Sigmoid colon (tissue), 7 donors: ENCODE measurements around the gene CSNK1A1L. TPM values are rescaled to one million over a fixed set of nuclear protein-coding genes. Genes with fewer than 3 reads are reported as not detected.

Experiments used
- DNase-seq: peaks from one replicate; pipeline ENCODE4 v3.0.0-alpha.2; 2019
- H3K27ac ChIP-seq, 4 donors: fragments of 200-600 bp; sonication (generic); one replicate each; pipeline ENCODE4 v1.5.1; 2016 to 2019; ENCODE audit warnings: mild to moderate bottlenecking in 1 of 4
- H3K27me3 ChIP-seq, 3 donors: fragments of 200-600 bp; sonication (generic); one replicate each; pipeline ENCODE4 v1.5.1; 2019; ENCODE audit warnings: mild to moderate bottlenecking in 1 of 3
- H3K36me3 ChIP-seq, 4 donors: fragments of 200-600 bp; sonication (generic); one replicate each; pipeline ENCODE4 v1.5.1; 2016 to 2019
- H3K4me1 ChIP-seq, 4 donors: fragments of 200-600 bp; sonication (generic); one replicate each; pipeline ENCODE4 v1.5.1; 2017 to 2019
- H3K4me3 ChIP-seq, 4 donors: fragments of 200-600 bp; sonication (generic); one replicate each; pipeline ENCODE4 v1.5.1; 2017 to 2019; ENCODE audit warnings: mild to moderate bottlenecking in 2 of 4, moderate library complexity in 1 of 4
- H3K9me3 ChIP-seq, 4 donors: fragments of 200-600 bp in 3 of 4; sonication (generic) in 3 of 4; one replicate each; pipeline versions ENCODE4 v1.5.1 to v1.6.1; 2013 to 2019
- CTCF ChIP-seq, 4 experiments: fragments of 450-650 bp in 3 of 4; fragments of 200-600 bp in 1 of 4; IDR thresholded peaks; one replicate each; pipeline ENCODE4 v1.5.1; 2016 to 2019; ENCODE audit warnings: antibody characterized with exemption in 4 of 4, mild to moderate bottlenecking in 3 of 4, moderate library complexity in 2 of 4
- EP300 ChIP-seq, 4 donors: sonication (generic); formaldehyde crosslinking; IDR thresholded peaks; one replicate each; pipeline ENCODE4 v1.6.1; 2017; ENCODE audit warnings: antibody characterized with exemption in 4 of 4
- POLR2A ChIP-seq, 2 donors: fragments of 450-650 bp; IDR thresholded peaks; one replicate each; pipeline ENCODE4 v1.6.1; 2016; ENCODE audit warnings: antibody characterized with exemption in 2 of 2, mild to moderate bottlenecking in 2 of 2, moderate library complexity in 2 of 2
- POLR2AphosphoS5 ChIP-seq, 4 donors: sonication (generic); formaldehyde crosslinking; IDR thresholded peaks; one replicate each; pipeline ENCODE4 v1.6.1; 2017; ENCODE audit warnings: antibody characterized with exemption in 4 of 4
- WGBS, 2 donors: extraction: QIAGEN DNeasy Blood & Tissue Kit; methylation state at CpG; one replicate each; pipeline ENCODE4 v1.1.7; 2013; 5-methylcytosine and 5-hydroxymethylcytosine counted together
- intact Hi-C: fragments of 100-400 bp; cut with DNase I; formaldehyde crosslinking; loops from one replicate; pipeline ENCODE4 v1.15.1; 2023
- polyA plus RNA-seq, 3 donors: library from polyadenylated mRNA; stranded (reverse); fragments of 200-250 nt; gene quantifications; one replicate each; pipeline ENCODE4 v1.2.3, GENCODE V29; 2013
- total RNA-seq, 4 donors: library from RNA; depleted of rRNA; stranded (reverse); fragments of >200 nt; gene quantifications; one replicate each; pipeline ENCODE4 v1.1.0, GENCODE V29; 2016
- donor health status: healthy with polysubstance abuse.
- donor health status: Bipolar disorder and iron deficiency.
- donor health status: healthy.

The CSNK1A1L gene
- total and polyA plus RNA-seq, 7 donors, result not detected

- Histone ChIP-seq H3K4me1 (peaks cover 0 to 4% (median 0%) of the 10 kb centered on the region in 4 donors), H3K27me3 (no peaks in the 10 kb centered on the region), H3K36me3 (no peaks in the 10 kb centered on the region), H3K4me3 (no peak overlapping the region), H3K27ac (no peak overlapping the region), H3K9me3 (no peaks in the 10 kb centered on the region)
- 80 to 84% methylated on average over 1 of the region's 1 CpG for WGBS, 2 donors
- DNase-seq, result no peak
- TF ChIP-seq POLR2AphosphoS5 (IDR thresholded peaks at IDR 0.05), result no peak
- TF ChIP-seq CTCF (IDR thresholded peaks at IDR 0.05), result no peak
- no peak for TF ChIP-seq POLR2A (IDR thresholded peaks at IDR 0.05)
- no peak for TF ChIP-seq EP300 (IDR thresholded peaks at IDR 0.05)
- intact Hi-C loops, result no loop called here
Observed at GRCh38 chr13:37091835-37092234, 13.6 kb downstream of the CSNK1A1L start.

- Histone ChIP-seq H3K27ac (no peak overlapping the region), H3K36me3 (no peaks in the 10 kb centered on the region), H3K27me3 (no peaks in the 10 kb centered on the region), H3K4me1 (peaks cover 0 to 4% (median 0%) of the 10 kb centered on the region in 4 donors), H3K4me3 (no peak overlapping the region), H3K9me3 (no peaks in the 10 kb centered on the region)
- 66 to 76% methylated on average over 2 of the region's 2 CpGs for WGBS, 2 donors
- TF ChIP-seq POLR2AphosphoS5 (IDR thresholded peaks at IDR 0.05), result no peak
- no peak for TF ChIP-seq EP300 (IDR thresholded peaks at IDR 0.05)
- TF ChIP-seq POLR2A (IDR thresholded peaks at IDR 0.05), result no peak
- no peak for TF ChIP-seq CTCF (IDR thresholded peaks at IDR 0.05)
- DNase-seq, result no peak
- intact Hi-C loops, result no loop called here
Observed at GRCh38 chr13:37090912-37091311, 14.6 kb downstream of the CSNK1A1L start.

- H3K27ac ChIP-seq, result no peak overlapping the region
- H3K4me1 ChIP-seq, result peaks cover 0 to 4% (median 0%) of the 10 kb centered on the region in 4 donors
- intact Hi-C loops, result no loop called here
- no peak for DNase-seq
- no peaks in the 10 kb centered on the region for H3K27me3 ChIP-seq
- 90 to 92% methylated on average over 3 of the region's 3 CpGs for WGBS, 2 donors
- no peak for TF ChIP-seq POLR2AphosphoS5 (IDR thresholded peaks at IDR 0.05)
- TF ChIP-seq POLR2A (IDR thresholded peaks at IDR 0.05), result no peak
- TF ChIP-seq EP300 (IDR thresholded peaks at IDR 0.05), result no peak
- no peak for TF ChIP-seq CTCF (IDR thresholded peaks at IDR 0.05)
- no peaks in the 10 kb centered on the region for H3K9me3 ChIP-seq
- no peaks in the 10 kb centered on the region for H3K36me3 ChIP-seq
- H3K4me3 ChIP-seq, result no peak overlapping the region
Observed at GRCh38 chr13:37089495-37089894, 16.0 kb downstream of the CSNK1A1L start.

GRCh38 chr13:37087486-37087885 is 18.0 kb downstream of the CSNK1A1L start:
- no peak overlapping the region for H3K4me3 ChIP-seq
- intact Hi-C loops, result no loop called here
- no peaks in the 10 kb centered on the region for H3K27me3 ChIP-seq
- no peaks in the 10 kb centered on the region for H3K9me3 ChIP-seq
- 71 to 77% methylated on average over 2 of the region's 2 CpGs for WGBS, 2 donors
- H3K36me3 ChIP-seq, result no peaks in the 10 kb centered on the region
- no peaks in the 10 kb centered on the region for H3K4me1 ChIP-seq
- no peak for DNase-seq
- no peak for TF ChIP-seq POLR2AphosphoS5 (IDR thresholded peaks at IDR 0.05)
- no peak for TF ChIP-seq CTCF (IDR thresholded peaks at IDR 0.05)
- TF ChIP-seq EP300 (IDR thresholded peaks at IDR 0.05), result no peak
- no peak for TF ChIP-seq POLR2A (IDR thresholded peaks at IDR 0.05)
- no peak overlapping the region for H3K27ac ChIP-seq

- no peak for TF ChIP-seq CTCF (IDR thresholded peaks at IDR 0.05)
- no peak for TF ChIP-seq POLR2A (IDR thresholded peaks at IDR 0.05)
- TF ChIP-seq EP300 (IDR thresholded peaks at IDR 0.05), result no peak
- no peak for TF ChIP-seq POLR2AphosphoS5 (IDR thresholded peaks at IDR 0.05)
- H3K27me3 ChIP-seq, result no peaks in the 10 kb centered on the region
- intact Hi-C loops, result no loop called here
- H3K4me1 ChIP-seq, result no peaks in the 10 kb centered on the region
- no peak overlapping the region for H3K27ac ChIP-seq
- H3K4me3 ChIP-seq, result no peak overlapping the region
- no peaks in the 10 kb centered on the region for H3K9me3 ChIP-seq
- DNase-seq, result no peak
- 47 to 59% methylated on average over 2 of the region's 2 CpGs for WGBS, 2 donors
- no peaks in the 10 kb centered on the region for H3K36me3 ChIP-seq
Observed at GRCh38 chr13:37085606-37086005, 19.9 kb downstream of the CSNK1A1L start.
